Inferior parietal cortex (tissue), 1 donor: ENCODE results near the gene PLCL1.

Experiments used
- DNase-seq: peaks from one replicate; pipeline ENCODE4 v3.0.0-alpha.2; 2016; ENCODE audit errors: extremely low spot score

Gene PLCL1

GRCh38 chr2:198060277-198060676 is 255.9 kb downstream of the PLCL1 start:
- no peak for DNase-seq

DNA sequence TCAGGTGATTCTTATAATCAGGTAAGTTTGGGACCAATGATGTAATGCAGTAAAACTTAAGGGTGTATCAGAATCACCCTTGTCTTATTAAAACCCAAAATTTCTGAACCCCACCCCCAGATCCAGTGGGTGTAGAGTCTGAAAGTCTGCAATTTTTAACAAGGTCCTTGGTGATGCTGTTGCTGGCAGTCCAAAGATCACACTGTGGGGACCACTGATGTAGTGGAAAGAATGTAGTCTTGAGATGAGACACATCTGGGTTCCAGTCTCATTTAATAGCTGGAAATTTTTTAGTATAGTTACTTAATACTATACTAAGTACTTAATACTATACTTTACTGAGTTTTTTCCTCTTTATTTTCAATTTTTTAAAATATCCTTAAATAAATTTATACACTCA is 258.4 kb downstream of the PLCL1 start:
- no peak for DNase-seq

- no peak for DNase-seq
Observed at GRCh38 chr2:198063242-198063641, 258.8 kb downstream of the PLCL1 start.

GRCh38 chr2:198065322-198065721 is 260.9 kb downstream of the PLCL1 start:
- DNase-seq = no peak

DNA sequence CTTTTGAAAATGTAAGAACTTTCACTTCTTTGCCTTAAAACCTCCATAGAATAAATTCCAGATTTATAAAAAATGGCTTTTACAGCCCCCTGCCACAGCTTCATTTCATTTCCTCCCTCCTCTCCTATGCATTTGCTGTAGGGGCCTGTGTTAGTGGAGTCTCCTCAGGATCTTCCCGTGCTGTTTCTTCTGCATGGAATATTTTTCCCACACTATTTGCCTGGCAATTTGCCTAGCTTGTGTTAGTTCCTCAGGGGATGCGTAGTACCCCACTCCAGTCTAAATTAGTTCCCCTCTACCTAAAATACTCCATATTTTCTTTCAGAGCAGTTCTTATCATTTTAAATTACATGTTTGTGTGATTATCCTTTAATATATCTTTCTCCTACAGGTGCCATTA is 262.2 kb downstream of the PLCL1 start:
- no peak for DNase-seq

DNA sequence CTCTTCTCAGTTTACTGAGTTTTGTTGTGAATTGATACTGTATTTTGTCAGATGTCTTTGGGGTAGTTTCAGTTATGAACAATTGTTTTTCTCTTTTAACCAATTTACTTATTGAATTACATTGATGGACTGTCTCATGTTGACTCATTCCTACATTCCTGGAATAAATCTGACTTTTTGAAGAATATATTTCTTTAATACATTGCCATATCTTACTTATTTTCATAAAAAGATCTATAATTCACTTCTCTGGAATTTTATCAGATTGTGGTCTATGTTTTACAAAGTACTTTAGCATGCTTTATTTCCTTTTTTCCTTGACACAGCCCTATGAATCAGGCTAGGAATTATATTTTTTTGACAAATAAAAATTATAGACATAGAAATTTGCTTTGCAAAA is 268.3 kb downstream of the PLCL1 start:
- DNase-seq = no peak

GRCh38 chr2:198073253-198073652 is 268.9 kb downstream of the PLCL1 start:
- no peak for DNase-seq

- no peak for DNase-seq
Observed at GRCh38 chr2:198077477-198077876, 273.1 kb downstream of the PLCL1 start.

GRCh38 chr2:198080879-198081765 is 276.7 kb downstream of the PLCL1 start:
- no peak for DNase-seq

DNA sequence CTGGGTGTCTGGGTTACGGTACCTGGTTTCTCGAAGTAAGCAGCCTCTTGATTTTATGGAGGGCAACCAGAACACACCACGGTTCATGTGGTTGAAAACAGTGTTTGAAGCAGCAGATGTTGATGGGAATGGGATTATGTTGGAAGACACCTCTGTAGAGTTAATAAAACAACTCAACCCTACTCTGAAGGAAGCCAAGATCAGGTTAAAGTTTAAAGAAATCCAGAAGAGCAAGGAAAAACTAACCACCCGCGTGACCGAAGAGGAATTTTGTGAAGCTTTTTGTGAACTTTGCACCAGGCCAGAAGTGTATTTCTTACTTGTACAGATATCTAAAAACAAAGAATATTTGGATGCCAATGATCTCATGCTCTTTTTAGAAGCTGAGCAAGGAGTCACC is 279.8 kb downstream of the PLCL1 start:
- no peak for DNase-seq

- no peak for DNase-seq
Observed at GRCh38 chr2:198096002-198096401, 291.6 kb downstream of the PLCL1 start.

- peak; percentile 34 for DNase-seq
Observed at GRCh38 chr2:198096965-198097364, 292.6 kb downstream of the PLCL1 start.

- no peak for DNase-seq
Observed at GRCh38 chr2:198097630-198098029, 293.2 kb downstream of the PLCL1 start.

DNA sequence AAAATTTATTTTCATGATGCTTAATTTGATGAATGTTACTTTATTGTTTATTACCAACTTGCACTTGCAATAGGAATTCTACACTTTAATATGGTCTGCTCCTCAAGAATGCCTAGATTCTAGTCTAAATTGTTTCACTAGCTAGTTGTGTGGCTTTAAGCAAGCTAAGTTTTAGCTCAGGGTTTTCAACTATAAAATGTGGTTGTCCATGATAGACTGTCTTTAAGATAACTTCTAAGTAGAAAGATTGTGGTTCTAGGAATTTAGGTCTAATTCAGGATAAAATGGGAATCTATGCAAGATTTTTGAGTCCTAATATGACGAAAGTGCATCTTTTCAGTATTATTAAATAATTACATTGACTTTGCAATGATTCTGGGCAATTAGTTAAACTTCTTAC is 294.0 kb downstream of the PLCL1 start:
- no peak for DNase-seq

- peak; percentile 76 for DNase-seq
Observed at GRCh38 chr2:198098918-198099317, 294.5 kb downstream of the PLCL1 start.

GRCh38 chr2:198100346-198100745 is 296.0 kb downstream of the PLCL1 start:
- no peak for DNase-seq

DNA sequence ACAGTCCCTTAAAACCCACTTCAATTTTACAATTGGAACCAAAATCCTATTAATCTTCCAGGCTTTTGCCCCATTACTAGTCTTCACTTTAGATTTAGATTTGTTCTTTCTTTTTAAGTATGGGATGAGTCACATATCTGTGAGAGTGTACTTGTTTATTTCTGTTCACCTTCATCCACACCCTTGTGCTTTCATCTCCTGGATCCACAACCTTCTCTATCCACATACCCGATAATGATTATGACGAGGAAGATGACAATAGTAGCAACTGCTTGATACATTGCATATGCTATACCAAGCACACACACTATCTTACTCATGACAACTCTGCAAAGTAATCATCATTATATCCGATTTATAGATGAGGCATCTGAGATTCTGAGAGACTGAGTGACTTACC is 297.3 kb downstream of the PLCL1 start:
- DNase-seq = no peak

GRCh38 chr2:198102120-198102519 is 297.7 kb downstream of the PLCL1 start:
- DNase-seq = no peak

DNA sequence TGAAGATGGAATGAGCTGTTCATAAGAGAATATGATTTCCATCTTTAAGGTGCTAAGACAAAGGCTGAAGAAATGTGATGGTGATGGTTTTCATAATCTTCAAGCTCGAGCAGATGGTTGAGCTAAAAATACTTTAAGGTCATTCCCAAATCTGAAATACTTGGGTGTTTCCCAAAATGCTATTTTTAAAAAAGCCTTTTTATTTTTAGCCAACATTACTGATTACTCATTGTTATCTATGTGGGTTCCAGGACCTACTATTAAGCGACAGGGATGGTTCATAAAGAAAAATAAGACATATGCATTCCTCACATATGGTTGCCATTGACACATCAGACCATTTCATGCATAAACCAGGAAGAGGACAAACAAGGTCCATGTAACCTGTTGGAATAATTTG is 298.5 kb downstream of the PLCL1 start:
- DNase-seq = no peak

- no peak for DNase-seq
Observed at GRCh38 chr2:198106621-198107385, 302.4 kb downstream of the PLCL1 start.

GRCh38 chr2:198113316-198113715 is 308.9 kb downstream of the PLCL1 start:
- no peak for DNase-seq

GRCh38 chr2:198114064-198114463 is 309.7 kb downstream of the PLCL1 start:
- DNase-seq = no peak

DNA sequence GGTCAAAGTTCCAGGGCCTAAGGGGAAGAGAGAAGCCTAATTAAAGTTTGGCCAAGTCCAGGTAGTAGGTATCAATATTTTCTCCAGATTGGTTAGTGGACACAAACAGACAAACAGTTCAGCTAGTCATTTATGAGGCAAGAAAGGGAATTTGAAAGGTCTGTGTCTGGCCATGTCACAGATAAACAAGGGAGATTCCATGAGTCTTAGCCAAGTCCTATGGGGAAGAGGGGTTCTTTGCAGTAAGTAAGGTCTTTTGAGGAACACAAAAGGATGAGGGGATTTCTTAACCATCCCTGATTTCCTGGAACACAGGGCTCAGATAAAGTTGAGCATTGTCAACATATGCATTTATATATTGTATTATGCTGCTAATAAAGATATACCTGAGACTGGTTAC is 310.8 kb downstream of the PLCL1 start:
- DNase-seq = no peak
